NCI-H2171 (cell line): ENCODE data around the gene RNF222.
A peak's percentile ranks its signal among the peaks of the same experiment; 100 is the strongest.
"Not testable (repeated sequence)": the region's sequence is repeated elsewhere in the genome, so short reads cannot be mapped to it uniquely, and the experiment has no call there.

Experiments
- DNase-seq: peaks from one replicate; lab custom pipeline; 2025; lab: John Stamatoyannopoulos, UW

Gene RNF222

GRCh38 chr17:8410883-8411238 is 13.2 kb upstream of the RNF222 start:
- no peak for DNase-seq

GRCh38 chr17:8409966-8410882 is 12.6 kb upstream of the RNF222 start:
- DNase-seq: peak; percentile 67

GRCh38 chr17:8408371-8408770 is 10.7 kb upstream of the RNF222 start:
- no peak for DNase-seq

- no peak for DNase-seq
Observed at GRCh38 chr17:8406174-8406573, 8.5 kb upstream of the RNF222 start.

- DNase-seq: no peak
Observed at GRCh38 chr17:8405499-8406016, 7.9 kb upstream of the RNF222 start.

GRCh38 chr17:8402921-8403536 is 5.4 kb upstream of the RNF222 start:
- DNase-seq: no peak

GRCh38 chr17:8401107-8401506 is 3.5 kb upstream of the RNF222 start:
- no peak for DNase-seq

GRCh38 chr17:8398980-8399379 is 1.4 kb upstream of the RNF222 start:
- no peak for DNase-seq

- DNase-seq: not testable (repeated sequence)
Observed at GRCh38 chr17:8394497-8394896, 3.1 kb downstream of the RNF222 start.

GRCh38 chr17:8393470-8394231 is 4.0 kb downstream of the RNF222 start:
- no peak for DNase-seq

GRCh38 chr17:8392674-8393469 is 4.8 kb downstream of the RNF222 start:
- DNase-seq: no peak

GRCh38 chr17:8392274-8392673 is 5.4 kb downstream of the RNF222 start:
- no peak for DNase-seq

GRCh38 chr17:8391711-8392110 is 5.9 kb downstream of the RNF222 start:
- no peak for DNase-seq

- DNase-seq: no peak
Observed at GRCh38 chr17:8387914-8388651, 9.5 kb downstream of the RNF222 start.

- DNase-seq: no peak
Observed at GRCh38 chr17:8386841-8387240, 10.8 kb downstream of the RNF222 start.

- DNase-seq: no peak
Observed at GRCh38 chr17:8384801-8385378, 12.7 kb downstream of the RNF222 start.

GRCh38 chr17:8383143-8383822 is 14.3 kb downstream of the RNF222 start, which contains the start of gene RPL26:
TSS of gene RPL26 (minus strand) at chr17:8383193. CDS start at chr17:8382310, 883 bp downstream.
- DNase-seq: peak; percentile 97

GRCh38 chr17:8382880-8383142 is 14.8 kb downstream of the RNF222 start:
- no peak for DNase-seq

- no peak for DNase-seq
Observed at GRCh38 chr17:8382052-8382879, 15.4 kb downstream of the RNF222 start.
